HG02763 (cell line): ENCODE measurements around the gene MUC2.

Experiments used
- ATAC-seq: cut with Tn5 transposase; IDR thresholded peaks from one replicate; pipeline ENCODE4 v1.9.1; 2021; ENCODE audit warnings: mild to moderate bottlenecking, moderate library complexity; ENCODE audit not compliant: unreplicated experiment

The MUC2 gene

DNA sequence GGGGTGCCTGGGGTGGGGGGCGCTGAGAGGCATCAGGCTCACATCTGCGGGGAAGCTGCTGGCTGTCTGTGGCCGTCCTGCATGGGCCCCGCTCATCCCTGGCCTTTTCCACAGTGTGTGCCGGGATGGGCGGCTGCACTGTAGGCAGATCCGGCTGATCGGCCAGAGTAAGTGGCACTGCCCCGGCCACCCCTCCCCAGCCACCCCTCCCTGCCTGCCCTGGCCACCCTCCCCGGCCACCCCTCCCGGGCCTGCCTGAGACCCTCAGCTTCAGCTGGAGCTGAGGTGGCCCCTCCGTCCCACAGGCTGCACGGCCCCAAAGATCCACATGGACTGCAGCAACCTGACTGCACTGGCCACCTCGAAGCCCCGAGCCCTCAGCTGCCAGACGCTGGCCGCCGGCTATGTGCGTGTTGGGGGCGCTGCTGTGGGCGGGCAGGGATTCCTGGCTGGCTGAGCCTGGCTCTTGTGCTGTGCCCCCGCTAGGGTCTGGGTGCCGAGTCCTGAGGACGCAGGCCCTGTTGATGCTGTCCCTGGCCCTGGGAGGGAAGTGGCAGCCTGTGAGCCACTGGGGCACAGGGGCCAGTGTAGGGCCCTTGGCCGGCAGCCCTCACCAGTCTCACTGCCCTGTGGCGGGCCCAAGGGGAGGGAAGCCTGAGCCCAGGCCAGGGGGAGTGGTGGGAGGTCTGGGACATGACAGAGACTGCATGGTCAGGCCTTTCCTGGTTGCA, 10.9 kb downstream of the MUC2 start:
- no peak for ATAC-seq

DNA sequence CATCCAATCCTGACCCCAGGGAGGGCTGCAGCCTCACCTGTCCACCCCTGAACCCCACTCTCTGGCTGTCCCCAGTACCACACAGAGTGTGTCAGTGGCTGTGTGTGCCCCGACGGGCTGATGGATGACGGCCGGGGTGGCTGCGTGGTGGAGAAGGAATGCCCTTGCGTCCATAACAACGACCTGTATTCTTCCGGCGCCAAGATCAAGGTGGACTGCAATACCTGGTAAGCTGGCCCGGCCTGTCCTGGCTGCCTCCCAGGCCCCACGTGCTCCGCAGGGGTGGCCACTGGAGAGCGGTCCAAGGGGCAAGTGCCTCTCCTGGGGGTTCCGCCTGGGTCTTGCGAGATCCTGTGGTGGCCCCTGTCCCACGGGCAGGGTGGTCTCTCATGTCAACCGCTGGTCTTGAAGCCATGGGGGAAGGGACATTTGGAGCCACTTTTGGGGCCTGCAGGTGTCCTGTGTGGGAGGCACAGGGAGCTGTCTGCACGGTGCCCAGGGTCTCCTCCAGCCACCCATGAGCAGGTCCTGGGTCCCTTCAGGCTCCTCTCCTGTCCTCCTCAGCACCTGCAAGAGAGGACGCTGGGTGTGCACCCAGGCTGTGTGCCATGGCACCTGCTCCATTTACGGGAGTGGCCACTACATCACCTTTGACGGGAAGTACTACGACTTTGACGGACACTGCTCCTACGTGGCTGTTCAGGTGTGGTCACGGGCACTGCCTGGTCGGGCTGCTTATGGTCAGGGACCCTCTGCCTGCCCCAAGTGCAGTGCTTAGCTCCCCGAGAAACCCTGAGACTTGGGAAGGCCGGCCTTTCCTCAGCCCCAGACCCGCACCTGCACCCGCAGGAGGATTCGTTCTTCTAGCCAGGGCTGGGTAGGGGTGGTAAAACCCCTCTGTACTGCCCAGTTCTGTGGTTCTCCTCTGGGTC, 11.8 kb downstream of the MUC2 start:
- ATAC-seq: no peak

DNA sequence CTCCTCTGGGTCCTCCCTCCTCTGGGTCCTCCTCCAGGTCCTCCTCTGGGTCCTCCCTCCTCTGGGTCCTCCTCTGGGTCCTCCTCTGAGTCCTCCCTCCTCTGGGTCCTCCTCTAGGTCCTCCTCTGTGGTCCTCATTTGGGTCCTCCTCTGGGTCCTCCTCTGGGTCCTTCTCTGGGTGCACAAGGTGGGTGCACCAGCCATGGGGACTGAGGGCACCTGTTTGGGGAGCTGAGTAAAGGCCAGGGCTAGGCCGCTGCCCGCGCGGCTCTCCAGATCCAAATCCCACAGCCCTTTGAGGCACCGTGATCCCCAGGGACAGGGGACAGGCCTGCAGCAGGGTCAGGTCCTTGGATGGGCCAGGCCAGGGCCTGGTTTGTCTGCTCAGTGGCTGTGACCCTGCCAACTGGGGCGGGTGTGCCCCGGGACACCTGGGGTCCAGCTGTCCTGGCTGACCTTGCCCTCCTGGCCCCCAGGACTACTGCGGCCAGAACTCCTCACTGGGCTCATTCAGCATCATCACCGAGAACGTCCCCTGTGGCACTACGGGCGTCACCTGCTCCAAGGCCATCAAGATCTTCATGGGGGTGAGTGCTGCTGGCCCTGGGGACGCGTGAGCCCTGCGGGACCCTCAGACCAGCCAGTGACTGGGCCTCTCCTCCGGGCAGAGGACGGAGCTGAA, 12.7 kb downstream of the MUC2 start:
- no peak for ATAC-seq

DNA sequence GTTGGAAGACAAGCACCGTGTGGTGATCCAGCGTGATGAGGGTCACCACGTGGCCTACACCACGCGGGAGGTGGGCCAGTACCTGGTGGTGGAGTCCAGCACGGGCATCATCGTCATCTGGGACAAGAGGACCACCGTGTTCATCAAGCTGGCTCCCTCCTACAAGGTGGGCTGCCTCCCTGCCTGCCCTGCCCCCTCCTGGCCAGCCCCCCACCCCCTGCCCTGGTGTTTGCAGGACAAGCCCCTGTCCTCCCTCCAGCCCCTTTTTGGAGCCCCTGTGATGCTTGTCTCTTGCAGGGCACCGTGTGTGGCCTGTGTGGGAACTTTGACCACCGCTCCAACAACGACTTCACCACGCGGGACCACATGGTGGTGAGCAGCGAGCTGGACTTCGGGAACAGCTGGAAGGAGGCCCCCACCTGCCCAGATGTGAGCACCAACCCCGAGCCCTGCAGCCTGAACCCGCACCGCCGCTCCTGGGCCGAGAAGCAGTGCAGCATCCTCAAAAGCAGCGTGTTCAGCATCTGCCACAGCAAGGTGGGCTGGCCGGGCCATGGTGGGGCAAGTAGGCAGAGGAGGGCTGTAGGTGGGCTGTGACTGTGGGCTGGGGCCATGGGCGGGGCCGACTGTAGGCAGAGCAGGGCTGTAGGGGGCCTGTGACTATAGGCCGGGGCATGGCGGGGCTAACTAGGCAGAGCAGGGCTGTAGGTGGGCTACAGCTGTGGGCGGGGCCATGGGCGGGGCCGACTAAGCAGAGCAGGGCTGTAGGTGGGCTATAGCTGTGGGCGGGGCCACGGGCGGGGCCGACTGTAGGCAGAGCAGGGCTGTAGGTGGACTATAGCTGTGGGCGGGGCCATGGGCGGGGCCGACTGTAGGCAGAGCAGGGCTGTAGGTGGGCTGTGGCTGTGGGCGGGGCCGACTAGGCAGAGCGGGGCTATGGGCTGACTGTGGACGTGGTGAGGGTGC, 13.6 kb downstream of the MUC2 start:
- ATAC-seq: no peak

DNA sequence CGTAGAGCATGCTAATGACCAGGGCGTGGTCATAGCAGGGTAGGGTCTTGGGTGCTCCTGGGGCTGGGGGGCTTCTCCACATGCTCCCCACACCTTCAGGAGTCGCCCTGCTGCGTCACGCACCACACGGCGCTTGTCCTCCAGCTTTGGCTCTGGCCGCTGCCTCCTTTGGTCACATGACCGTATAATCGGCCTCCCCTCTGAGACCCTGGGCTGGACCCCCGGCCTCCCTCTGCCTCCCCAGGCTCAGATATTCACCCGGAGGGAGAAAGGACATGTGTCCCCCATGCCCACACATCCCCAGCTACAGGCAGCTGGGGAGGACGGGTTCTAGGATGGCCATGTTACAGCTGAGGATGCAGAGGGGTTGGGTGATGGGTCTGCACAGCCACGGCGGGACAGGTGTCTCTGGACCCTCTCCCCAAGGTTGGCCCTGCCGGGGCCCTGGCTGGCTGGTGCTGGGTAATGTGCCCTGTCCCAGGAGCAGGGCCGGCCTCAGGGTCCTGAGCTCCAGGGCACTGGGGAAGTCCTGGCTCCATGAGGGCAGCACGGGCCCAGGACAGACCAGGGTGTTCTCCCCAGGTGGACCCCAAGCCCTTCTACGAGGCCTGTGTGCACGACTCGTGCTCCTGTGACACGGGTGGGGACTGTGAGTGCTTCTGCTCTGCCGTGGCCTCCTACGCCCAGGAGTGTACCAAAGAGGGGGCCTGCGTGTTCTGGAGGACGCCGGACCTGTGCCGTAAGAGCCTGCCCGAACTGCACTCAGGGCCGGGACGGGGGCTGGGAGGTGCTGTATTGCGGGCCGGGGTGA, 14.5 kb downstream of the MUC2 start:
- ATAC-seq: no peak

DNA sequence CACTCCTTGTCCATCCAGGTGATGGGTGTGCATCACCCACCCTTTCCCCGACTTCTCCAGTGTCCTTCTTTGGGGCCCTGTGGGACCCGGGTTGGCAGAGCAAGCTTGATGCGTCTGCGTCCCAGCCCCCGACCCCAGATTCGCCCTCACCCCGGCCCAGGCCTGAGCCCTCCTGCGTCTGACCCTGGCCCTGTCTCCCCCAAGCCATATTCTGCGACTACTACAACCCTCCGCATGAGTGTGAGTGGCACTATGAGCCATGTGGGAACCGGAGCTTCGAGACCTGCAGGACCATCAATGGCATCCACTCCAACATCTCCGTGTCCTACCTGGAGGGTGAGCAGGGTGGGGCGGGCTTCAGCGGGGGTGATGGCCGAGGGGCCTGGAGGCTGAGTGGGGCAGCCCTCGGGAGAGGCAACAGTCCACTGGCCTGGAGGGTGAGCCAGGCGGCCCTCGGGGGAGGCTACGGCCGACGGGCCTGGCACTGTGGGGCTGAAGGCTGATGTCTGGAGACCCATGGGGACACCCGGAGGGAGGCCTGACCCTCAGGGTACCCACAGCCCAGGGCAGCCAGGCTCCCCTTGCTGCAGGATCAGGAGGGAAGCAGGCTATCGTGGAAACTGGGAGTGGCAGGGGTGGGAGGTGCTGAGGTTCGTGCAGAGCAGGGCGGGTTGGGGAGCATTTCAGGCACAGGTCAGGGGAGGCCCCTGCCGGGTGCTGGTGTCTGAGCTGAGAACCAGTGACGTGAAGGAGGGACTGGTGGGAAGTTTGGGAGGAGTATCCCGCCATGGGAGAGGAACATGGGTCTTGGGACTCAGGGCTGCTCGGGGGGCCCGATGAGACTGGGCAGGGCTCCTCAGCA, 15.3 kb downstream of the MUC2 start:
- no peak for ATAC-seq

DNA sequence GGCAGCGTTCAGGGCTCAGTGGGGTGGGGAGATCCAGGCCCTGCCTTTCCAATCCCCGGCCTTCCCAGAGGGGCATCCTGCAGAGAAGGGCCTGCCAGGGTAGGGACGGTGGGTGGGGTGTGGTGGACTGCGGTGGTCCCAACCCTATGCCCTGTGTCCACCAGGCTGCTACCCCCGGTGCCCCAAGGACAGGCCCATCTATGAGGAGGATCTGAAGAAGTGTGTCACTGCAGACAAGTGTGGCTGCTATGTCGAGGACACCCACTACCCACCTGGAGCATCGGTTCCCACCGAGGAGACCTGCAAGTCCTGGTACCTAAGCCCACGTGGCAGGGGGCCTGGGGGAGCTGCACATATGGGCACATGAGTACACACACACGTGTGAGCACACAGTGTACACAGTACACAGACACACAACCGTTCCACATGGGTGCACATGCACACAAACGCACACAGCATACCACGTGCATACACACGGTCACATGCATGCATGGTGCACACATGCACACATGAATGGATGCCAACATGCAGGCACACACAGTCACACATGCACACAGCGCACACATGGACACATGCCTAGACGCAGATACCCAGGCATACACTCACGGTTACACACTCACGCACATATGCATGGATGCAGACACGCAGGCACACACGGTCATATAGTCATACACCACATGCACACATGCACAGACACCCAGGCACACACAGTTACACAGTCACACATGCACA, 16.1 kb downstream of the MUC2 start:
- no peak for ATAC-seq

DNA sequence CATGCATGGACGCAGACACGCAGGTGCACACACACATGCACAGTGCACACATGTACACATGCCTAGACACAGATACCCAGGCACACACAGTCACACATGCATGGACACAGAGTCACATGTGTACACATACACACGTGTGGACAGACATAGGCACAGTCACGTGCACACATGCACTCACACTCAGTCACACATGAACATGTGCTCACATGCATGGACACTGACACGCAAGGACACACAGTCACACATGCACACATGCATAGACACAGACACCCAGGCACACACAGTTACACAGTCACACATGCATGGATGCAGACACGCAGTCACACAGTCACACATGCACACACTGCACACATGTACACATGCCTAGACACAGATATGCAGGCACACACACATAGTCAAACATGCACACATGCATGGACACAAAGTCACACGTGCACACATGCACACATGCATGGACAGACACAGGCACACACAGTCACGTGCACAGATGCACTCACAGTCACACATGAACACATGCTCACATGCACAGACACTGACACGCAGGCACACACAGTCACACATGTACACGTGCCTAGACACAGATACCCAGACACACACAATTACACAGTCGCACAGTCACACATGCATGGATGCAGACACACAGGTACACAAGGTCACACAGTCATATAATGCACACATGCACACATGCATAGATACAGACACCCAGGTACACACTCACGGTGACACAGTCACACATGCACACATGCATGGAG, 16.8 kb downstream of the MUC2 start:
- no peak for ATAC-seq

DNA sequence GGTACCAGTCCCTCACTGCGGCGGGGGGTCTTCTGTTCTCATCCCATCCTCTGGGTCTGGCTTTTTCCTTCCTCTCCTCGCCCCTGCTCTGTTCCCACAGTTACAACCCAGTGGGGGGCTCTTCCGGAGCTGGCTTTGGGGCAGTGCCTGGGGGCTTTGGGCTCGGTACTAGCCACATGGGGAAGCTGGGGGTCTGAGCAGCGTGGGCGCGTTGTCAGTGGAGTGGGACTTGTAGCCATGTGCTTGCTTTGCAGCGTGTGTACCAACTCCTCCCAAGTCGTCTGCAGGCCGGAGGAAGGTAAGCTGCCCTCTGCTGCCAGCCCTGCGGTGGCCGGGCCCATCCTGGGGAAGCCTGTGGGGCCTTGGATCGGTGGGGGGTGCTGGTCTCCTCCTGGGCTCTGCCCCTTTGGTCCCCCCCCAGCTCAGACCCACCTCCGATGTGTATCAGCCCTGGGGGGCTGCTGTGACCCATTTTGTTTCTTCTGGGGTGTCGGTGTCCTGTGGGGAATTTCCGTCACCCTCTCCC, 17.5 kb downstream of the MUC2 start:
- no peak for ATAC-seq

DNA sequence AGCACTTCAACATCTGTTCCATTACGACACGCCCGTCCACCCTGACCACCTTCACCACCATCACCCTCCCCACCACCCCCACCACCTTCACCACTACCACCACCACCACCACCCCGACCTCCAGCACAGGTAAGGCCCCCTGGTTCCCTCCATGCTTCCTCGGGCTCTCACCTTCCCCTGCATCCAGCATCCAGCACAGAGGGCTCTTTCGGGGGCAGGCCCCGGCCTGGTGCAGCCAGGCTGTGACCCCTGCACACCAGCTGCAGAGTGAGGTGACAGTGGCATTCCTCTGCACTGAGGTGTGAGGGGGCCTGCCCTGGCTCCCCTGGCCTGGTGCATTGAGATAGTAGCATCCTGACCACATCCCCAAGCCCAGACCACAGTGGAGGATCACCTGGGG, 18.2 kb downstream of the MUC2 start:
- no peak for ATAC-seq

DNA sequence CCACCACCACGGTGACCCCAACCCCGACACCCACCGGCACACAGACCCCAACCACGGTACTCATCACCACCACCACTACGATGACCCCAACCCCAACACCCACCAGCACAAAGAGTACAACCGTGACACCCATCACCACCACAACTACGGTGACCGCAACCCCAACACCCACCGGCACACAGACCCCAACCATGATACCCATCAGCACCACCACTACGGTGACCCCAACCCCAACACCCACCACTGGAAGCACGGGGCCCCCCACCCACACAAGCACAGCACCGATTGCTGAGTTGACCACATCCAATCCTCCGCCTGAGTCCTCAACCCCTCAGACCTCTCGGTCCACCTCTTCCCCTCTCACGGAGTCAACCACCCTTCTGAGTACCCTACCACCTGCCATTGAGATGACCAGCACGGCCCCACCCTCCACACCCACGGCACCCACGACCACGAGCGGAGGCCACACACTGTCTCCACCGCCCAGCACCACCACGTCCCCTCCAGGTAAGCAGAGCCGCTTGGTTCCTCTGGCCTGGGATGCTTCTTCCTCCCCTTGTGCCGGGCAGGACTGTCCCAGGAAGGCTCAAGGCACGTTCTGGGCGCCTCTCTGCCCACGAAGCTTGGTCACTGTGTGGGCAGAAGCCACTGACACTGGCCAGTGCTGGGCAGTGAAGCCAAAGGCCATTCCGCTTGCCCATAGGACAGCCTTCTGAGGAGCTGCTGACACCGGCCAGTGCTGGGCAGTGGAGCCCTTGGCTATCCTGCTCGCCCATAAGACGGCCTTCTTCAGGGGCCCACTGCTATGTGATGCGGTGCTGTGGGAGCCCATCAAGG, 25.1 kb downstream of the MUC2 start:
- ATAC-seq: no peak

DNA sequence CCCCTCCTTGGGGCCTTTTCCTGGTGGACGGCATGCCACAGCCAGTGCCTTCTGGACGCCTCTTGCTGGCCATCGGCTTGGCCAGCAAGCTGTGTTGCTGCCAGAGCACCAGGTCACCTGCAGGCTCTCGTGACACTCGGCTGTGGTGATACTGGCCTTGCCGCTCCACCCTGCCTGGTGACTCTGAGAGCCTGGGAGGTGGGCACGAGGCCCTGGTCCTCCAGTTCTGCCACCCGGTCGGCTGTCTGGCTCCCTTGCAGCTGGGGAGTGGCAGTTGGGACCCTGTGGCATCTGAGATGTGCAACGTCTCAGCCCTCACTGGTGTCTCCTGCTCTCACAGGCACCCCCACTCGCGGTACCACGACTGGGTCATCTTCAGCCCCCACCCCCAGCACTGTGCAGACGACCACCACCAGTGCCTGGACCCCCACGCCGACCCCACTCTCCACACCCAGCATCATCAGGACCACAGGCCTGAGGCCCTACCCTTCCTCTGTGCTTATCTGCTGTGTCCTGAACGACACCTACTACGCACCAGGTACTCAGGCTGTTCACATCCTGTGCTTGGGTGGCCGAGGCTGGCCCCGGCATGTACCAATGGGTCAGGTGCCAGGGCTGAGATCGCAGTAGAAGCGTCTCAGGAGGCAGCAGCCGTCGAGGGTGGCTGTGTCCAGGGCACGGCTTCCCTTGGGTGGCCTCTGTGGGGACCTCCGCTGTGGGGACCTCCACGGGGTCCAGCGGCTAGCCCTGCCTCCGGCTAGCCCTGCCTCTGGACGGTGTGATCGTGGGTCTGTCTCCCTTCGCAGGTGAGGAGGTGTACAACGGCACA, 26.0 kb downstream of the MUC2 start:
- no peak for ATAC-seq

DNA sequence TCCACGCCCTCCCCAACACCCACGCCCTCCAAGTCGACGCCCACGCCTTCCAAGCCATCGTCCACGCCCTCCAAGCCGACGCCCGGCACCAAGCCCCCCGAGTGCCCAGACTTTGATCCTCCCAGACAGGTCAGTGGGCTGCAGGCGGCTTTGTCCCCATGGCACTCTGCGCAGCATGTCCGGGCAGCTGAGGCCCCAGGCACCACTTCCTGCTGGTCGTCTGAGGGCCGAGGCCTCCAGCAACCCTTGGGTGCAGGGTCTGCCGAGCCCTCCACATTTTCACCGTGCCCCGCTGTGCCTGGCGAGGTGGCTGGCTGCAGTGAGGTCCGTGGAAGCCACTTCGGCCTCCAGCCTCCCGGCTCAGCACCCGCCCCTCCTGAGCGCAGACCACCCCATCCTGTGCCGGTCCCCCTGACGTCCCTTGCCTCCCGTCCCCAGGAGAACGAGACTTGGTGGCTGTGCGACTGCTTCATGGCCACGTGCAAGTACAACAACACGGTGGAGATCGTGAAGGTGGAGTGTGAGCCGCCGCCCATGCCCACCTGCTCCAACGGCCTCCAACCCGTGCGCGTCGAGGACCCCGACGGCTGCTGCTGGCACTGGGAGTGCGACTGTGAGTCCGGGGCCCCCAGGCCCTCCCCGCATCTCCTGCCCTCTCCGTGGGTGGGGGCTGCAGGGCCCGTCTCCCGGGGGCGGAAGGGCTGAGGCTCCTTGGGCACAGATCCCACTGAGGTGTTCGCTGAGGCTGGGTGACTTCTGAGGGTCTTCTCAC, 26.8 kb downstream of the MUC2 start:
- no peak for ATAC-seq

DNA sequence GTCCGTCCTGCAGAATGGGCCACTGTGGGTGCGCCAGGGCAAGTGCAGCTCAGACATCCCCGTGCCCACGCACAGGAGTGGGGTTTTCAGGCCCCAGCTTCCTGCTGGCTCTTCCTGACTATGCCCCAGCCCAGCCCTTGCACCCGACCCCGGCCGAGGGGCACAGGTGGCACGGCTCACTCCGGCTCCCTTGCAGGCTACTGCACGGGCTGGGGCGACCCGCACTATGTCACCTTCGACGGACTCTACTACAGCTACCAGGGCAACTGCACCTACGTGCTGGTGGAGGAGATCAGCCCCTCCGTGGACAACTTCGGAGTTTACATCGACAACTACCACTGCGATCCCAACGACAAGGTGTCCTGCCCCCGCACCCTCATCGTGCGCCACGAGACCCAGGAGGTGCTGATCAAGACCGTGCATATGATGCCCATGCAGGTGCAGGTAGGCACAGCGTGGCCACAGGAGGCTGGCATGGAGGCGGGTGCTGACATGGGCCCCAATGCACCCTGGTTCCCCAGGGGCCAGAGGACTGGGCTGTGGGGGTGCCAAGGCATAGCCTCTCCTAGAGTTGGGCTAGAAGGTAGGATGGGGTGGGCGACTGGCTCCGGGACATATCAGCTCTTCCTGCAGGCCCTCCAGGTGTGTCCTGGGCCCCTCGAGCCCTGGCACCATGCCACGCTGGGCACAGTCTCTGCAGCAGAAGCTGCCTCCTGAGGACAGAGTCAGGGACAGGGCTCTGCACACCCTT, 27.7 kb downstream of the MUC2 start:
- ATAC-seq: no peak
